Activated CD8-positive, alpha-beta memory T cell treated with anti-CD3 and anti-CD28 coated beads for 36 hours (primary cell): ENCODE measurements around the gene PKM. TPM values are rescaled to one million over a fixed set of nuclear protein-coding genes. Genes with fewer than 3 reads are reported as not detected.
"Not testable (repeated sequence)": the region's sequence is repeated elsewhere in the genome, so short reads cannot be mapped to it uniquely, and the experiment has no call there.

Experiments used
- CTCF ChIA-PET: fragments of 350-600 bp; sonication (Branson Sonifier 250); formaldehyde crosslinking; loops from one replicate; lab custom pipeline; 2021; ENCODE audit warnings: antibody characterized with exemption; lab: Charles Lee
- POLR2A ChIA-PET: fragments of 350-600 bp; sonication (Branson Sonifier 250); formaldehyde crosslinking; loops from one replicate; lab custom pipeline; 2021; ENCODE audit warnings: antibody characterized with exemption; lab: Charles Lee
- total RNA-seq, 2 experiments: library from RNA; stranded (reverse); gene quantifications; one replicate each; pipeline ENCODE4 v1.2.3, GENCODE V29; 2021

PKM gene
- total RNA-seq = 1,000 to 10,000 TPM; 2,552 to 2,669 TPM

DNA sequence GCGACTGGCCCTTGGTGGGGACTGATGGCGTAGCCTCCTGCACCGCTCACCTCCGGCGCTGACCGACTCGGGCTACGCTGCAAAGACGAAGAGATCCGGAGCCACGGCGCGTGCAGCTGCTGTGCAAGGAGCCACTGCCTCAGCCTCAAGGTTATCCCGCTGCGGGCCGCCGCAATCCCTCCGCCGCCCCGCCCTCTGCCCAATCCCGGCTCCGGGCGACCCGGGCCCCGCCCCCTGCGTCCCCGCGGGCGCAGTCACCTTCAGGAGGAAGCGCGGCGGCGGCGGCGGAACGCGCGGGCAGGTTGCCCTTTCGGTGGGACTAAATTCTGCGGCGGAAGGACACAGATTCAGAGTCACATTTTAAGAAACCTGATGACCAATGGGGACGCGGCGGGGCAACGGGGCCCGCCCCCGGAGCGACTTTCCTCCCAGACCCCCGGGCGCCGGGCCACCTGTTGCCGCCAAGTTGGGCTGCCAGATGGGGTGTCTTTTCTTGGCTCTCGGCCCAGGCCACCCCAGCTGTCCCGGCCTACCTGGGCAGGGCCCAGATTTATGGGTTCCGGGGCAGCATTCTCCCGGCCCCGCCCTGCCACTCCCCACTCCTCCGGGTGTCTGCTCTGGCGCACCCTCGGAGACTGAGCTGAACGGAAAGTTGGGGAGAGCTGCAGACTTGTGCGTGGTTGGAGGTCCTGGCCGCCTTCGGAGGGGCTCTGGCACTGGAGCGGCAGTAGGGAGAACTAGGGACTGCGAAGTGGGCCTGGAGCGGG lies at the start of gene PKM:
Gene PKM, minus strand, starts transcription at position 125 of the 767 bp plus-strand sequence. CDS start 12,093 bp downstream, outside the sequence.
- CTCF ChIA-PET = interaction anchor here (0.7 to 2.3 kb wide), 2 partner anchors 8 to 42 kb away, joined by 3 to 6 read pairs; no protein-coding TSS in a partner anchor
- POLR2A ChIA-PET = interaction anchor here (0.5 to 2.9 kb wide), 12 partner anchors 8 to 145 kb away, joined by 3 to 14 read pairs (median 4); partner anchors contain the start of genes MYO9A and SENP8

DNA sequence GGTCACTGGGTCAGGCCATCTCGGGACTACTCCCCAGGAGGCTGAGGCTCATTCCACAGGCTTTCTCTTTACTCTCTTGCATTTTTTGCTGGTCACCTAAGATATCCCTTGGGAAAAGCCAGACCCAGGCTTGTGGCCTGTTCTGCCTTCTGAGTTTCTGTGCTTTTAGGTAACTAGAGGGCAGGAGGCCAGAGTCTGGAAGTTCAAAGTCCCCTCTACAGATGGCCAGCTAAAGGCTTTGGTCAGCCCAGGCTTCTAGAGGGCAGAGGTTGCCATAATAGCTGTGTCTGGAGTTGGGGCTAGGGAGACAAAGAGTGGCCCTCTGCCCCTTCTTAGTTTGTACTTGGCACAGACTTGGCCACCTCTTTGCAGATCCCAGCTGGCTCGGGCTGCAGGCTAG lies 49.8 kb upstream of the PKM start:
- POLR2A ChIA-PET = no interaction called here

DNA sequence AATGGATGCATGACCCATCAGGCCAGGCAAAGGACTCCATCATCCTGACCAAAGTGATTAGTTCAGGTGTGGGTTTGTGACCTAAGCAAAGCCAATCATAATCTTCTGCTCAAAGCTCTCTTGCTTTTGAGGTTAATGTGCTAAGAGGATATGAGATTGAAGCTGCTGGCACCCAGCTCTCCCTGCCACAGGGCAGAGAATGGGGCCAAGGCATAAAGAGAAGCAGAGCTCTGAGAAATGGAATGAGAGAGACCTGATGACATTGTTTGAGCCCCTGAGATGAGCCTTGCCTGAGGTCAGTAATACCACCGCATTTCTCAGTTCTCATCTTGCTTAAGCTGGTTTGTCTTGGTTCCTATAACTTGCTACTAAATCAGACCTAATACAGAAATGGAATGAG lies 47.7 kb upstream of the PKM start:
- CTCF ChIA-PET = no interaction called here
- POLR2A ChIA-PET = no interaction called here

More for the DNA sequence above, 49.8 kb upstream of the PKM start:
- CTCF ChIA-PET = no interaction called here

DNA sequence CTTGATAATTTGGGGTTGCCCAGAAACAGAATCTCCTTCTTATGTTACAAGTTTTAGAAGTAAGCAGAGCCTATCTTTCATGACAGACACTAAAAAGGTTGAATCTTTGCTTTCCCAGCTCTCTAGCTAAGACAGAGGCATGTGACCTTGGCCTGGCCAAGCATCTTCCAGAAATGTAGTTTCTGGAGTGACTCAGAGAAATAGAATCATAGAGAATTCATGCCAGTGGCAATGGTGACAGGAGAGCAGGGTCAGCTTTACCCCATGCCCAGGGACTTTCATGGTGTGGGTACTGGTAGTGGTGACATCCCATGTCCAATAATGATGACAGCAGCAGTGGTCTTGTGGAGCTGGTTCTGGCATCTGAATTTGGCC lies 45.3 kb upstream of the PKM start:
- POLR2A ChIA-PET = no interaction called here
- CTCF ChIA-PET = no interaction called here

DNA sequence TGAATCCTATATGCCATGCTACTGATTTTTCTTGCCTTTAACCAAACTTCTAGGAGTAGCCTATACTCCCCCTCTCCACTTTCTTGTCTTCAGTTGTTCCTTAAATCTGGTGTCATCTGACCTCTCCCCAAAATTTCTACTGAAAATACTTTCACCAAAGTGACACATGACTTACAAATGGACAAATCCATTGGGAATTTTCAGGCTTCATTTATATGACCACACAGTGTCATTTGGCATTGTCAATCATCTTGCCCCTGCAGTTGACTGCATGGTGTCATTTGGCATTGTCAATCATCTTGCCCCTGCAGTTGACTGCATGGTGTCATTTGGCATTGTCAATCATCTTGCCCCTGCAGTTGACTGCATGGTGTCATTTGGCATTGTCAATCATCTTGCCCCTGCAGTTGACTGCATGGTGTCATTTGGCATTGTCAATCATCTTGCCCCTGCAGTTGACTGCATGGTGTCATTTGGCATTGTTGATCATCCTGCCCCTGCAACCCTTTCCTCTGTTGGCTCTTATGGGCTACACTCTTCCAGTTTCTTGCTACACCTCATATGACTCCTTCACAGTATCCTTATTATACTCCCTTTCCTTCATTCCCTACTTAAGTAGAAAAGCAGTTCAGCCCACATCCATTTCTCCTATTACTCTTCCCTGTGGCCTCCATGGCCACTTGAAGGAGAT lies 44.8 kb upstream of the PKM start:
- CTCF ChIA-PET, POLR2A ChIA-PET: not testable (repeated sequence)

DNA sequence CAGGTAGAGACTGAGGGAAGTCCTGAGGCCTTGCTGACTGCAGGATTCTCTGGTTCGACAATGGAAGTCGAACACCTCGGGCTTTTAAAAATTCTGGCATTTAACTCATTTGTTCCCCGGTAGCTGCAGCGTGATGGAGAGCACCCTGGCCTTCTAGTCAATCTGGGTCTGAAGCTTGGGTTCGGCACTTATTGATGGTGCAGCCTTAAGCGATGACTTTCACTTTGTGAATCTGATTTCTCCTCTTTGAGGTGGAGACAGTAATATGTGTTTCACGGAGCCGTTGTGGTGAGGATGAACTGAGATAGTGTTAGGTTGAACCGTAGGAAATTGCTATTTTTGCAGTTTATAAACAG lies 42.0 kb upstream of the PKM start:
- POLR2A ChIA-PET = interaction anchor here (1.2 to 1.8 kb wide), 4 partner anchors 41 to 103 kb away, joined by 3 to 6 read pairs (median 4); partner anchors contain the start of genes HEXA and PKM
- CTCF ChIA-PET = interaction anchor here (0.7 to 2.1 kb wide), 7 partner anchors 9 to 411 kb away, joined by 3 to 14 read pairs (median 3); no protein-coding TSS in a partner anchor

DNA sequence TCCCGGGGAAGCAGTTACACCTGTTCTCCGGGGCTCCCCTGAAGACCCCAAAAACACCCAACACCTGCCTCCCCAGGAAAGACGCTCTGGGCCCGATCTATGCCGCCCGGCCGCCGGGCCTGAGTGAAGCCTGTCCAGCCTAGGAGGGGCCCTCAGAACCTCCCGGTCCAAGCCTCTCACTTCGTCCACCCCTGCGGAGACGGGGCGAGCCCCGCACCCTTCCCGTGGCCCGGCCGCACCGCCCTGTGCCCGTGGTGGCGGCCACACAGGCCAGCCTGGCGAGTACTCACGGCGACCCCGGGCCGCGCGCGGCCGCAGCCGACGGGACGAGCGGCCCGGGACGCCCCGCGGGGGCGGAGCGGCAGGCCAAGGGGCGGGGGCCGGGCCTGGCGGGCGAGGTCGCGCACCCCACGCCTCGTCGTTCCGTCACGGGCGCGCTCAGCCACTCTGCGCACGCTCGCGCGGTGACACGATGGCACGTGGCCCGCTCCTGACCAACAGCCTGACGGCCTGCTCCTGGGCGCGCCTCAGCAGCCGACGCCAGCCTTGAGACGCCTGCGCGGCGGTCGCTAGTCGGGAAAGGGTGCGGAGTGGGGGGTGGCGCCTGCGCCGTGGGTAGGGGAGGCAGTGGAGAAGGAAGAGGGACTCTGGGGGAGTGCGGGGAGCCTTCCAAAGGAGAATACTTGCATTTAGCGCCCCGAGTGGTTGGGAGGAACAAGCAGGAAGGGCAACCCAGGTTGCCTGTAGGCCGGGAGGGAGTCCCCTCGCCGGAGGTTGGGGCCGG lies 41.4 kb upstream of the PKM start, which contains the start of gene PARP6:
Gene PARP6, minus strand, starts transcription at position 342 of the 784 bp plus-strand sequence. CDS start 5,077 bp downstream, outside the sequence.
- ChIA-PET CTCF (interaction anchor here (0.7 to 2.1 kb wide), 5 partner anchors 13 to 117 kb away, joined by 3 to 14 read pairs (median 4); no protein-coding TSS in a partner anchor), POLR2A (interaction anchor here (0.8 to 1.8 kb wide), 3 partner anchors 41 to 44 kb away, joined by 3 to 6 read pairs (median 4); partner anchors contain the start of gene PKM)

DNA sequence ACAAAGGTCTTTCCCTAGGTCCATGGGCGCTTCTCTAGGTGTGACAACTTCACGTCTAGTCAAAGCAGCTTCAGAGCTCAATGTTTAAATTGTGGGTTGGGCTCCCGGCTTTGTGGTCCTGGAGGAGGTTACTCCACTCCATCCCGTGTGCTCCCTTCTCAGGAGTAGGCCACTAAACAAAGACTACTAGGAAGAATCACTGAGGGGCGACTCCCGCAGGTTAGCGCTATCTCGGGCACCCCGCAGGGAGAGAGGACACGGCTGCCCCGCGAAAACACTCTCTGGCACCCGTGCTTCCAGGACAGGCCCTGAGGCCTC lies 40.9 kb upstream of the PKM start:
- ChIA-PET POLR2A (interaction anchor here (0.8 kb wide), 1 partner anchor 40 kb away, joined by 3 read pairs; no protein-coding TSS in a partner anchor), CTCF (interaction anchor here (1.5 kb wide), 1 partner anchor 45 kb away, joined by 6 read pairs; no protein-coding TSS in a partner anchor)

DNA sequence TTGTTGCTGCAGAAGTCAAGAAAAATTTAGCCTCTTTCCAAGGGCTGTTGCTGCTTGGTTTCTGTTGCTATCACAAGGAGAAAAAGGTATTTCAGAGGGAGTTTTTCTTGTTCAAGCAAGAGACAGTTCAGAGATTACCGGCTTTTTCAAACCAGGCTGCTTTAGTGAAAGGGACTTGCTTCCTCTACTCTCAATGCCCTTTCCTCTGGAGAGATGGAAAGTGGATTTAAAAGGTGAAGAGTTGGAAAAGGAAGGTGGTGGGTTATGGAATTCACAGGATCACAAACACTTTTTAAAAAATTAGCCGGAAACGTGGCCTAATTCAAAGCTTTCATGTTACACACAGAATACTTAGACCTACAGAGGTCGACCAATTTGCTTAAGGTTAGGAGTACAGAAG lies 40.2 kb upstream of the PKM start:
- CTCF ChIA-PET = interaction anchor here (1.5 kb wide), 1 partner anchor 45 kb away, joined by 6 read pairs; no protein-coding TSS in a partner anchor
- POLR2A ChIA-PET = interaction anchor here (0.8 kb wide), 1 partner anchor 39 kb away, joined by 3 read pairs; no protein-coding TSS in a partner anchor

DNA sequence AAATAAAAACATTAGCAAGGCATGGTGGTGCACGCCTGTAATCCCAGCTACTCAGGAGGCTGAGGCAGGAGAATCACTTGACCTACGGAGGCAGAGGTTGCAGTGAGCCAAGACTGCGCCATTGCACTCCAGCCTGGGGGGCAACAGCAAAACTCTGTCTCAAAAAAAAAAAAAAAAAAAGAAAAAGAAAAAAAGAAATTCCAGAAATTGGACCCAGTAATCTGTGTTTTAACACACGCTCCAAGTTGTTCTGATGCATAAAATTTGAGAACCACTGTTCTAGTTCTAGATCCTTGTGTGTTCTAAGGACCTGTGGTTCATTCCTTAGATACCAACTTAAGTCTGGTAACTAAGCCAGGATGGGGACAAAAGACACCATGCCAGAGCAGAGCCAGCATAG lies 38.7 kb upstream of the PKM start:
- ChIA-PET CTCF (no interaction called here), POLR2A (interaction anchor here (0.6 to 0.8 kb wide), 2 partner anchors 8 to 42 kb away, joined by 4 to 7 read pairs; no protein-coding TSS in a partner anchor)

DNA sequence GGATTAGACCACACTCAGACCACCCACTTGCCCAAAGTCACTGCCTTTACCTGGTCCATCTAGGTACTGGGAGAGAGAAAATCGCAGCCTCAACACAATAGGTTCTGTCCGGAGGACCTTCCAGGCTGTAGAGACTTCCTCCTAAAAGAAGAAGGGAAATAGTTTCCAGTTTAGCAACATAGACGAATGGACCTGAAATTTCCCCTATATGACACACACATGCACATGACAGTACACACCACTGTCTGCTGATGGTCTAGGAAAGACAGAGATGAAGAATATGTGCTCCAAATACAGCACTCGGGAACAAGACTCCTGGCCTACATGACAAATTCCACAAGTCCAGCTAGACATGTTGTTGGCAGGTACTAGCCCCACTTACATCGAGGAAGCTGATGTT lies 34.0 kb upstream of the PKM start:
- CTCF ChIA-PET = no interaction called here
- POLR2A ChIA-PET = interaction anchor here (2.5 kb wide), 1 partner anchor 34 kb away, joined by 14 read pairs; the partner anchor contains the start of gene PKM

DNA sequence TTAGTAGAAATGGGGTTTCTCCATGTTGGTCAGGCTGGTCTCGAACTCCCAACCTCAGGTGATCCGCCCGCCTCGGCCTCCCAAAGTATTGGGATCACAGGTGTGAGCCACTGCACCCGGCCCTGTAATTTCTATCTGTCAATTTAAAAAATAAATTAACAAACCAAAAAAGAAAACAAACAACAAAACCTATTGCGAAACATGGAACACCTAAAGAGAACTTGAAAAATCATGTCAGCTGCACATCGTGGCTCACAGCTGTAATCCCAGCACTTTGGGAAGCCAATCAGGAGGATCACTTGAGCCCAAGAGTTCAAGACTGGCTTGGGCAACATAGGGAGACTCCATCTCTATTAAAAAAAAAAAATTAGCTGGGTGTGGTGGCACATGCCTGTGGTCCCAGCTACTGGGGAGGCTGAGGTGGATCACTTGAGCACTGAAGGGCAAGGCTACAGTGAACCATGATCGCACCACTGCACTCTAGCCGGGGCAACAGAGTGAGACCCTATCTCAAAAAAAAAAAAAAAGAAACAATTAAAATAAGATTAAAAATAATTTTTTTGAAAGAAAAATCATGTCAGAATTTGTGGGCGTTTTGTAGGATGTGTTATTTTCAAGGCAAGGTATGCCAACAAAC lies 21.8 kb upstream of the PKM start:
- ChIA-PET POLR2A (no interaction called here), CTCF (no interaction called here)

DNA sequence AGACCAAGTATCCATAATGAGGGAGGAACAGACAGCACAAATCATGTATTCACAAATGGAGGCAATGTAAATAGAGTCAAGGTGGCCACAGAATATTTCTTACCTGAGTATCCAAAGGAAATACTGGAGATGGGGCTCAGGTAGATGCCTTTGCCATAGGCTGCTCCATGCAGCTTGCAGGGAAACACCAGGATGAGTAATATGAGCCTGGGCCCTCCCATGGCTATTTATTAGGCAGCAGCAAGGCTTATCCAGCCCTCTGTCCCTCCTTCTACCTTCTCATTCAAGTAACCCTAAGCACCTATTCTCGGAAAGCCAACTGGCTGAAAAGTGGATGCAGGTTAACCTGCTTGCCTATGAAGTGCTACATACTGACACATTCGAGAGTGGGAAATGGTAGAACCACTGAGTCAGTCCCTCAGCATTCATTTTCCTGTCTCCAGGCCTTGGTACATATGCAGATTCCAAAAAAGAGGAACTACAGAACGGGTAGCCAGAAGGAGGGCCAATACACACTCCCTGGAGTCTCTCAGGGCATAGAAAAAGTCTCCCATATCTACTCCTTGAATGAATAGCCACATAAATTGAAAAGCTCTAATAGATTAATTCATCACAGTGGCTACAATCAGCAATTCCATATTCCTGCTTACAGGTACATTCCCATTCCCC lies 18.3 kb upstream of the PKM start:
- CTCF ChIA-PET = no interaction called here
- POLR2A ChIA-PET = no interaction called here

DNA sequence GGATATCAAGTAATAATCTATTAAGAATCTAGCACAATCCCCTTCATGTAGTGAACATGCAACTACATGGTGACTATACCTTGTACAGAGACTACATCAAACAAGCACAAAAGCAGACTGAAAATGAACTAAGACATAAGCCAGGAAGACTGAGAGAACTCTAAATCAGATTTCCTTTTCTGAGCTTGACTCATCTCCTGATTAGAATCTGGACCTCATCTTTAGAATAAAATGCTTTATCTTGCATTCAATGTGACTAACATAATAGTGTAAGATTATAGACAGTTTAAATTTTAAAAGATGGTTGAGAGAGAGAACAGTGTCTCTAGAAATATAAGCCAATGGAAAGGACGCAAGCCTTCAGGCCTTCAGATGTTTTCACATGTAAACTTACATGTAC lies 17.5 kb upstream of the PKM start:
- POLR2A ChIA-PET = no interaction called here
- CTCF ChIA-PET = interaction anchor here (0.6 kb wide), 1 partner anchor 20 kb away, joined by 3 read pairs; no protein-coding TSS in a partner anchor

DNA sequence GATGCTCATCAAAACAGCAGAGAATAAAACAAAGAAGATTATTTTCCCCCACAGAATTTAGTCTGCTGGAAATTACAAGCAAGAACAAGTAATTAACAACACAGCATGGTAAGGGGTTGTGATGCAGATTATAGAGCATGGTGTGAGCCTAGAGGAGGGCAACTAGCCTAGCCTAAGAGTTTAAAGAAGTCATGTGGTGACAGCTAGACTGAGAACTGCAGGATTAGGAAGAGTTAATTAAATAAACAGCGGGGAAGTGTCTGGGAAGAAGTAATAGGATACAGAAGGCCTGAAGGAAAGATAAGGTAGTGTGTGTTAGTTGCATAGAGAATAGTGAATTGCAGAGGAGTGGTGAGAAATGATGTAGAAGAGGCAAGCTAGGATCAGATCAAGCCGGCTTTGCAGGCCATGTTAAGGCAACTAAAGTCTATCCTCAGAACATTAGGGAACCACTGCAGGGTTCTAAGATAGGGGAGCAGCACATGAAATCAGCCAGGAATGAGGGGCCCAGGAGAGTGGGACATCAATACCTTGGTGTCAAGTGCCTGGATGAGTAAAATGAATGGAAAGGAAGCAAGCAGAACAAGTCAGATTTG lies 11.9 kb upstream of the PKM start:
- ChIA-PET CTCF (interaction anchor here (0.6 kb wide), 1 partner anchor 306 kb away, joined by 3 read pairs; no protein-coding TSS in a partner anchor), POLR2A (no interaction called here)

DNA sequence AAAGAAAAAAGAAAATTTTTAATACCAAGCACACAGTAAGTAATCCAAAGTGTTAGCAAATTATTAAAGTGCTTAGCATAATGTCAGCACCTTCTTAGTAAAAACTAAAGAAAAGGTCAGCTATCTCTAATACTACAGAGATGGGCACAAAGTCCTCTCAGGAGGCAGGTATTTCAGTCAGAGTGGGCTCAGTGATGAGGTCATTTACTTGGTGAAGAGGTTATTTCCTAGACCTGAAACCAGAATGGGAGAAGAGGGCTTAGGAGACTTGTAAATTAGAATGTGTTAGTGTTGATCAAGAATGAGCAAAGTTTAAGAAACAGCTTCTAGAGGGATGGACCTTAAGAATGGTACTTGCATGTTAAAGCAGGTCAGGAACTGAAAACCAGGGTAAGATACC lies 8.7 kb upstream of the PKM start:
- CTCF ChIA-PET = interaction anchor here (0.7 to 2.0 kb wide), 5 partner anchors 10 to 48 kb away, joined by 3 to 8 read pairs (median 3); partner anchors contain the start of gene PKM
- POLR2A ChIA-PET = interaction anchor here (0.6 to 1.6 kb wide), 3 partner anchors 8 to 24 kb away, joined by 3 to 5 read pairs (median 3); partner anchors contain the start of gene PKM

DNA sequence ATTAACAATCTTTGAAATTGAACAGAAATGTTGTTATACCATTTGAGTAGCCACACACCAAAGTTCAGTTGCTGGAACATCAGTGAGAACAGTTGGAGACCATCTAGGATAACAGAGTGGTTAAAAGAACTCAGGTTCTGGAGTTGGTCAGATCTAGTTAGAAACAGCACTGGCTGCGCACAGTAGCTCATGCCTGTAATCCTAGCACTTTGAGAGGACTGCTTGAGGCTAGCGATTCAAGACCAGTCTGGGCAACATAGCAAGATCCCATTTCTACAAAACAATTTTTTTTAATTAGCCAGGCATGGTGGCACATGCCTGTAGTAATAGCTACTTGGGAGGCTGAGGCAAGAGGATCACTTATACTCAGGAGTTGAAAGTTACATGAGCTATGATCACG lies 7.6 kb upstream of the PKM start:
- CTCF ChIA-PET = interaction anchor here (1.6 to 2.0 kb wide), 2 partner anchors 9 to 12 kb away, joined by 6 to 8 read pairs; partner anchors contain the start of gene PKM
- POLR2A ChIA-PET = interaction anchor here (1.6 to 3.4 kb wide), 2 partner anchors 8 to 11 kb away, joined by 5 to 50 read pairs; partner anchors contain the start of gene PKM
